Medulla oblongata (tissue), 1 donor: Measurements from ENCODE around the gene CXCL3.
A peak's percentile ranks its signal among the peaks of the same experiment; 100 is the strongest.
"Not testable (repeated sequence)": the region's sequence is repeated elsewhere in the genome, so short reads cannot be mapped to it uniquely, and the experiment has no call there.

ENCODE experiments used
- DNase-seq: peaks from one replicate; pipeline ENCODE4 v3.0.0-alpha.2; 2015; ENCODE audit errors: extremely low spot score

The CXCL3 gene

DNA sequence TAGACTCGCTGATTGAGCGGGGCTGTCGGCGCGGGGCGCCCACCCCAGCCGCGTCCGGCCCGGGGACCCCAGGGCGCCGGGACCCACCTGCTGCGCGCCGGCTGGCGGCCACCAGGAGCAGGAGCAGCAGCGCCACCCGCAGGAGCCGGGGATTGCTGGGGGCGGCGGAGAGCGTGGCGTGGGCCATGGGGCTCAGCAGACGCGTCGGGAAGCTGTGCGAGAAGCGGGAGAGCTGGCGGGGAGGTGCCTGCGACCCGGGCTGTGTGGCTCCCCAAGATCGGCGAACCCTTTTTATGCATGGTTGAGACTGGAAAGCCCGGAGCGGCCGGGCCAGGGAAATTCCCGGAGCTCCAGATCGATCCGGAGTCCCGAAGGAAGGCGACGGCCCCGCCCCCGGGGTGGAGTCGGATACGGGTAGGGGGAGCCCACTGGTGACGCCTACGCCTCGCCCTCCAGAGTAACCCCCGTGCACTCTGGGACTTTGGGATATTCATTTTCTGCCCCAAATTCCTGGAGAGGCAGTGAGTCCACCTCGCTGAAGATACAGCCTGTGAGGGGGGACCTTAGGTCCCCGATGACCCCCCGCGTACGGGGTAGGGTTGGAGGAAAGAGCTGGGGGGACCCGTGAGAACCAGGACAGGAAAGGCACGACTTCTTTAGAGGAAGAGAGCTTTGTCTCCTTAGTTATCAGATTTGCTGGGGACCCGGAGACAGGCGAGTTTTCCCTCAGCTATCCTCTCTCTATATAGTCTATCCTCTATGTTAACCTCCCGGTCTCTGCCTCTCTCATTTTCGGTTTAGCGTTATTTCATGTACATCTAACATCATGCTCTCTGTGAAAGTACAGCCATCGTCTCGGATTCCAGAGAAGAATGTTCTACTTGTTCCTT, at the start of gene CXCL3:
Gene CXCL3, minus strand, starts transcription at position 265 of the 890 bp plus-strand sequence. Its CDS starts 78 bp downstream, at position 187.
- DNase-seq = peak; percentile 45

GRCh38 chr4:74087481-74087880, 49.0 kb upstream of the CXCL3 start:
- DNase-seq = no peak

GRCh38 chr4:74085669-74086068, 47.2 kb upstream of the CXCL3 start:
- no peak for DNase-seq

- no peak for DNase-seq
These were observed 46.5 kb upstream of the CXCL3 start for GRCh38 chr4:74084984-74085383.

GRCh38 chr4:74083546-74083945, 45.1 kb upstream of the CXCL3 start:
- DNase-seq = no peak

DNA sequence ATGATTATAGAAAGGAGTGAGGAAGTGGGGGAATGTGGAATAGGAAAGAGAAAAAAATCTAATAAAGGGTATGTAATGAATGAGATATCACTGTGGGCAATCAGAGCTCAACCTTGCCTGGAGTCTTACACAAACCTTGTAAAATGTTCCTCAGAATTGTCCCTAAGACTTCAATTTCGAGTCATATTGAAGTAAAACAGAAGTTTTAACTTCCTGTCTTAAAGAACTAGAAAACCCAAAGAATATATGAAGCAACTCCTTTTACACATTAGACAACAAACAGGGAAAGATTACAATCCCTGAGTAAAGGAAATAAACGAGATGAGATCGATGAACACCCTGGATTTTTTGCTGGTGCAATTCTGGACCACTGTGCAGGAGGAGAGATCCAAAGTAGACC, 42.5 kb upstream of the CXCL3 start:
- no peak for DNase-seq

GRCh38 chr4:74080351-74080750, 41.9 kb upstream of the CXCL3 start:
- not testable (repeated sequence) for DNase-seq

GRCh38 chr4:74079024-74079423, 40.5 kb upstream of the CXCL3 start:
- not testable (repeated sequence) for DNase-seq

DNA sequence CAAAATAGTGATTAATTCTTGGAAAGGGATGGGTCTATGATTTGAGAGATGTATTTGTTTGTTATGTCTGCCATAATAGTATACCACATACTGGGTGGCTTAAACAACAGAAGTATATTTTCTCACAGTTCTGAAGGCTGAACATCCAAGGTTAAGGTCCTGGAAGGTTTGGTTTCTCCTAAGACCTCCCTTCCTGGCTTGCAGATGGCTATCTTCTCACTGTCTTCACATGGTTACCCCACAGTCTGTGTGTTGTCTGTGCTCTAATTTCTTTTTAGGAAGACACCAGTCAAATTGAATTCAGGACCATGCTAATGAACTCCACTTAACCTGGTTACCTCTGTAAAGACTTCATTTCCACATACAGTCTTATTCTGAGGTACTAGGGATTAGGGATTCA, 34.9 kb upstream of the CXCL3 start:
- DNase-seq = no peak

DNA sequence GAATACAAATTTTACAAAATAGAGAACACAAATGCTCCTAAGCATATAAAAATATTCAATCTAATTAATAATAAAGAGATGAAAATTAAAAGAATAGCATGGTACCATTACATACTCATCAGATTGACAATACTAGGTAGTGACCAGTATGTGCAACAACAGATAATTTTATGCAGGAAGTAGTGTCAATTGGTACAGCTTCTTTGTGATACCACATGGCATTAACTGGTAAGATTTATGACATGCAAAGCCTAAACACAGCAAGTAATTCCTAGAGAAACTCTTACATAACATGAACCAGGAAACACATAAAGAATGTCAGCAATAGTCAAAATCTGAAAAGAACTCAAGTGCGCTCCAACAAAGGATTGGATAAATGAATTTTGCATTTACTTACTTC, 34.2 kb upstream of the CXCL3 start:
- no peak for DNase-seq

GRCh38 chr4:74067586-74067985, 29.1 kb upstream of the CXCL3 start:
- DNase-seq = no peak

DNA sequence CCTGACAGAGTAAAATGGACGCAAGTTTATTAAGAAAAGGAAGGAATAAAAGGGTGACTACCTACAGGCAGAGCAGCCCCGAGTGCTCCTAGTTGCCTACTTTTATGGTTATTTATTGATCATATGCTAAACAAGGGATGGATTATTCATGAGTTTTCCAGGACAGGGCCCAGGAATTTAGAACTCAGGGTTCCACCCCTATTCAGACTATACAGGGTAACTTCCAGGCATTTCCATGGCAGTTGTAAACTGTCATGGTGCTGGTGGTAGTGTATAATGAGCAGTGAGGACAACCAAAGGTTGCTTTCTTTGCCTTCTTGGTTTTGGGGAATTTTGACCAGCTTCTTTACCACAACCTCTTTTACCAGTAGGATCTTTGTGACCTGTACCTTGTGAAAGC, 27.7 kb upstream of the CXCL3 start:
- DNase-seq = no peak

DNA sequence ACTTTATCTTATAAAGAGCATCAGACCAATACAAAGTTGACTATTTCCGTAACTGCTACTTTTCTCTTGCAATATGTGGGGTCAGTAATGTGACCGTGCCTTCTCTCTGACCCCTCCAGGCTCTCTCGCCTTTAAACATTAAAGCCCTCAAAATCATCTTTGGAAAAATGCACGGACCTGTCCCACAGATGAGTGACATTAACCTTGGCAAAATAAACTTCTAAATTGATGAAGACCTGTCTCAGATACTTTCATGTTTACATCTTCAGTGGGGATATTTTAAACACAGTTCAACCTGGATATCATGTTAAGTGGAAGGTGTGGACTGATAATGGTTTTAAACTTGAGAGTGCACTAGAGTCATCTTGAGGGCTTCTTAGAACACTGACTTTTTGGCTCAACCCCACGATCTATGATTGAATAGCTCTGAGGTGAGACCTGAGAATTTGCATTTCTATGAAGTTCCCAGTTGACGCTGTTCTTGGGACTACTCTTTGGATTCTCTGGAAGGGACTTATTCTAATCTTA, 26.7 kb upstream of the CXCL3 start:
- DNase-seq = no peak

DNA sequence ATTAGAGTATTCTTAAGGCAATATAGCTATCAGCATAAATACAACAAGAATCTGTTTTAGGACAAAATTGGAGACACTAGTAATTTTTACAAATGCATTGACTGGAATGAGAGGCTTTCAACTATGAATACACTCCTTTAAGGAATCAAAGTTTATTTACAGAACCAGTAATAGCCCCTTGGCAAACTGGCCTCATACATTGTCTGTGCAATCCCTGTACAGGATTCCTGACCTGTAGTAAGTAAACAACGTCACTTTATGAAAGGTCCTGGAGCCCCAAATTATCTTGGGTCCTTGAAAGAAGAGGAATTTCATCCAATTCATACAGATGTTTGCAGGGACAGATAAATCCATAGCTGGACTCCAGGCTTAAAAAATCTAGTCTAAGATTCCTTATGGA, 25.4 kb upstream of the CXCL3 start:
- no peak for DNase-seq

GRCh38 chr4:74062953-74063352, 24.5 kb upstream of the CXCL3 start:
- no peak for DNase-seq

DNA sequence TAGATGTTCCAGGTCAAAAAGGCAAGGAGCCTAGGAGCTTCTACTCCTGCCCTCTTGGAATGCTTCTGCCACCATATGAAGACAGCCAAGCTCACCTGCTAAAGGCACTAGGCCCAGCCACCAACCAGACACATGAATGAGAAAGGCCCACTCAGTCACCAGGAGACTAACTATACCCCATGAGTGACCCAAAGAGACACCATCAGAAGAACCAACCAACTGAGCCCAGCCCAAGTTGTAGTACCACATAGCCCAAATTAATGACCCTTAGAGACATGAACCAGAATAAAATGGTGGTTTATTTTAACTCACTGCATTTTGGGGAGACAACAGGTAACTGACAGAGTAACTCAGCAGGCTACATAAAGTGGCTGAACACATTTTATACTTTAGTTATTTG, 22.9 kb upstream of the CXCL3 start:
- no peak for DNase-seq

- DNase-seq = no peak
These were observed 20.8 kb upstream of the CXCL3 start for GRCh38 chr4:74059161-74059829.

GRCh38 chr4:74058048-74058651, 19.7 kb upstream of the CXCL3 start:
- DNase-seq = no peak

- no peak for DNase-seq
These were observed 19.1 kb upstream of the CXCL3 start for GRCh38 chr4:74057588-74057987.

DNA sequence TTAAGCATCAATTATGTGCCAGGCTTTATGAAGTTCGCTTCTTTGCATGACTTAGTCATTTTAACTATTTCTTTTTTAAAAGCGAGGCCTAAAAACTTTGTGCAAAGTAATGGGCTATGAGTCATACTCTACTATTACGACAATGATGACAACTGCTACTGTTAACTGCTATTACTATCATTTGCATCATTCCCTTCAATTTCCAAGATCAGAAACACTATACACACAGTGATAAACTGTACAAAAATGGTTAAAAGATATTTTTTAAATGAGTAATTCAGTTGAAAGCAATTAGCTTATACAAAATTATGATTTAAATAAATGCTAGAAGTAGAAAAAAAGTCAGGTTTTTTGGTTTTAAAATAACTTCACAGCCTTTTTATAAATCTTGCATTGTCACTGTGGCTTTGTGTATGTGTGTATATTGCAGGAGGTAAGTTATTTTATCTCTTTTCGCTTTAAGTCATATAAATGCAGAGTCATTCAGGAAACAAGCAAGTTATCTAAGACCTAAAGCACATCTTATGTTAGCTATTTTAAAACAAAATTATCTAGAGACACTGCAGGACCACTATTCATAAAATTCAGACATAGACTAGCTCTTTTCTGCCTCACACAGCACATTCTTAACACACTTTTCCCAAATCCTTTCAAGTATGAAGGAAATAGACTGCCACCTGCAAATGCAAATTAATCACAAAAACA, 18.5 kb upstream of the CXCL3 start:
- DNase-seq = no peak

DNA sequence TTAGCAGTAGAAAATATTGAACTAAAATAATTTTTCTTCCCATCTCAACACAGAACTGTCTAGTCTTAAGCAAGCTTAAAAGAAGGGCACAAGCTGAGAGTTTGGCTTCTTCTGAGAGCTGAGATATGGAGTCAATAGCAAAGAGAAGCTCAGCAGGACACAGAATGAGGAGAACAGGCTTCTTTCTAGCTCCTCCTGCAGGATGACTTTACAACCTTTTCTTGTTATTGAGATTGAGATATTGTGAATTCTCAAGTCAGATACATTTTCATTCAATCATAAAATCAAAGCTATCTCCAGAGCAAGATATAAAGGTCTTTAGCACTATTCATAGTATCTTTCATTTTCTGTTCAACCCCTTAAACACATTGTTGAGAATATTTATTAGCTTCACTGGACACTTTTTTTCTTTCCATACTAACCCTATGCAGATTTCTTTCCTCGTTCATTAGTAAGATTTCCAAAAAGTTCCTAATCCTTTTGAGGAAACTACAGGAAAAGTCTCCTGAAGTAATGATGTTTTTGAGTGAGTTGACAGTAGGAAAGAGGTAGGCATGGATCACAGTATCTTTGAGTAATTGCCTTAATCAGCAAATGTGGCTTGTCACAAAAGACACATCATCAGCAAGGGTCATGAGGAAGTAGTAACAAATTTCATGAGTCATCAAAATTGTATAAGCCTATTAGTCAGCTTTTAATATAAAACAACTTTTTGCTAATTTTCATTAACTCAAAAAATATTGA, 17.8 kb upstream of the CXCL3 start:
- DNase-seq = no peak
